ENCODE measurements around the gene TNIK.

- TF ChIP-seq EZH2phosphoT487 (IDR thresholded peaks at IDR 0.05; ENCODE audit: borderline replicate concordance, low read length) (no peak), CTCF (conservative IDR thresholded peaks at IDR 0.05; ENCODE audit: low read depth, low read length) (no peak)
These were observed 234.5 kb downstream of the TNIK start for GRCh38 chr3:171225708-171226107.
